ENCODE results near the gene IPO5.

GRCh38 chr13:97905517-97905916 lies 48.0 kb upstream of the IPO5 start:
- TF ChIP-seq POLR2A (IDR thresholded peaks at IDR 0.05): no peak
- no peak for TF ChIP-seq CTCF (IDR thresholded peaks at IDR 0.05)
